CD4-positive, alpha-beta T cell treated with Interleukin-6 at 100 ng/mL for 8 hours (primary cell): Measurements from ENCODE around the gene NUDT5.
A peak's percentile ranks its signal among the peaks of the same experiment; 100 is the strongest.
"Not testable (repeated sequence)": the region's sequence is repeated elsewhere in the genome, so short reads cannot be mapped to it uniquely, and the experiment has no call there.

Experiments used
- DNase-seq: peaks from one replicate; pipeline ENCODE4 v3.0.0-alpha.2; 2020; ENCODE audit warnings: mixed read lengths, low spot score

Gene NUDT5

DNA sequence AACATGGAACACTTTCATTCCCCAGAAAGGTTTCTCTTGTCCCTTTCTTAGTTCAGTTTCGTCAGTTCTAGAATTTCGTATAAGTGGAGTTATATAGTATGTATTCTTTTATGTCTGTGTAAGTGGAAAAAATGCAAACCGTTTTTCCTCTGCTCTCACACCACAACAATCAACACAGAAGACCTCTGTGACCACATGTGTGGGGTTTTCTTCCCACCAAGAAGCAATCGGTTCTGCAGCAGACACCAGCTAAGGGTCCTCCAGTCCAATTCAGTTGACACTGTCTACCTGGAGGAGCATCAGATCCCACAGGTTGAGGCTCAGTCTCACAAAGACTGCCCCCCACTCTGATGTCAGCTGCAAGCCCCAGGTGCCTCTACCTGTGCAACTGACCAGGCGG lies 6.5 kb upstream of the NUDT5 start:
- DNase-seq, result no peak

DNA sequence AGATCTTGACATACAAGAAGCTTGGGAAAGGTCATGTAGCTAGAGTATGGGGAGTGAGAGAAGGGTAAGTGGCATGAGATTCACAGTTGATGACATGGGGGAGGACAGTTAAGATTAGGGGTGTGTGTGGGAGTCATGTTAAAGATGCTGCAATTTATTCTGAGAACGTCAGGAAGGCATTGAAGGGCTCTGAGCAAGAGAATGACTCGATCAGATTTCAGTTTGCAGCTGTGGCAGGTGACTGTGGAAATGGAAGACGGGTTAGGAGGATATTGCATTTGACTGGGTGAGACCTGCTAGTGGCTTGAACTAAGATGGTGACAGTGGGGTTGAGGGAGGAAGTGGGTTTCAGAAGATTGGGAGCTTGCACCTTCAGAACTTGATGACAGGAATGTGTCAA lies 5.9 kb upstream of the NUDT5 start:
- DNase-seq, result no peak

DNA sequence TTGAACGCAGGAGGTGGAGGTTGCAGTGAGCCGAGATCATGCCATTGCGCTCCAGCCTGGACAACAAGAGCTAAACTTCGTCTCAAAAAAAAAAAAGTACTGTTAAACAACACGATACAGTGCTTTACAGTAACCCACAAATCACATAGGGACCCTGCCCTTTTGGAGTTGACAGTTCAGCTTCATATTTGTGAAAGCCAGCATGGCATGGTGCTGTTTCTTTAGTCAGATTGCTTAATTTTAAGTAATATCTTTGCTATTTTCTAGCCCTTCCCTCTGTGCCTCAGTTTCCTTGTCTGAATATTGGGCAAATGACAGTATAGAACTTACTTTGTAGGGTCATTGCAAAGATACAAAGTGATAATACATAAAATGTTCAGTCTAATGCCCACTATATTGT lies 5.2 kb upstream of the NUDT5 start:
- no peak for DNase-seq

DNA sequence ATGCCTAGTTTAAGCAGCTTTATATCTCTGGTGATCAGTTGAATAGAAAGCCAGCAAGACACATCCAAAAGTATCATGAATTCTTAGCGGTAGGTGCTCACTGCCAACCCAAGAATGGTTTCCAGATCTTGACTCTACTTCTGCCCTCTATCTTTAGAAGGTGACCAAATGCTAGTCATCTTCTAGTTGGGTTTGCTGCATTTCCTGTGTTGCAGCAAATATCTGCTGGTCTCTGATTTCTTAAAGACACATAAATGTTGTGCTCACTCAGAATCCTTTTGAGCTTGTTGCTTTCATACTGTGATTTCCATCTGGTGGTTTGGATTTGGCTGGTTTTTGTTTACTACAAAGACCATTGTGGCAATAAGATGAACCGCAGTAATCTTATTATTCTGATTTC lies 2.5 kb upstream of the NUDT5 start:
- no peak for DNase-seq

DNA sequence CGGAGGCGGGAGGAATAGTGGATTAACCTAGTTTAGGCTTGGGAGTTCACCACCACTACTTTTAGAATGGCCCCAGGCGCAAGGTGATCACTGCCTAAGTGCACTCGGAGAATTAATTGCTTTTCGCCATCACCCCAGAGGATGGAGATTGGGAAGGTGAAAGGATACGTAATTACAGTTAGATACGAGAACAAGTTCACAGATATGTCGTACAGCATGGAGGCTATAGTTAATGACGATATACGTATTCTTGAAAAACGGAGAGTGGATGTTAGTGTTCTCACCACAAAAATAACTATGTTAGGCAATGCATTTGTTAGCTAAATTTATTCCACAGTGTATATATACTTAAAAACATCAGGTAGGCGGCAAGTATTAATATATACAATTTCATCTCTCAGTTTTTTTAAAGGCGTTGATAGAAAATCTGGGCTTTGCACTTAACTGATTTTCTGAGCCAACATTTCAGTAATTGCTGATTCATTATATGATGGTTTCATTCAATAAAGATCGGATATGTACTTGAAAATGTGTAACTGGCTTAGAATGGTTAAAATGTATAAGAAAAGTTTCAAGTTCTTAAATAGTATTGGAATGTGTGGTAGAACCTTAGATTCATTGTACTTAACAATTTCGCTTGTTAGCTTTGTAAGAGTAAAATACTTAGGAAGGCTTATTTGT lies 980 bp upstream of the NUDT5 start:
- DNase-seq, result no peak

DNA sequence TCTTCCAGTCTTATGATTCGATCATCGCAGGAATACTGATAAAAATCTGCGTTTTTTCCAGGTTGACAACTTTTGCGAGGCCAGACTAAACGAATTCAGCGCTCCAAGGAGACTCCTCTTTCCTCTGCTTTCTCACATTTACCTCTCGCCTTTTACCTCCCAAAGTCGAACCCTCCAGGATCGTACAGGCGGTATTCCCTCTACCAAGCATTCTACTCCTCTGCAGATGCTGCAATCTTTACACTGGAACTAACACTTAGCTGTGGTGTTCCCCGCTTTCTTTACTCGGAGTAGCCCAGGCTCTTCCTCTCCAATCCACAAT lies 449 bp downstream of the NUDT5 start:
- no peak for DNase-seq

DNA sequence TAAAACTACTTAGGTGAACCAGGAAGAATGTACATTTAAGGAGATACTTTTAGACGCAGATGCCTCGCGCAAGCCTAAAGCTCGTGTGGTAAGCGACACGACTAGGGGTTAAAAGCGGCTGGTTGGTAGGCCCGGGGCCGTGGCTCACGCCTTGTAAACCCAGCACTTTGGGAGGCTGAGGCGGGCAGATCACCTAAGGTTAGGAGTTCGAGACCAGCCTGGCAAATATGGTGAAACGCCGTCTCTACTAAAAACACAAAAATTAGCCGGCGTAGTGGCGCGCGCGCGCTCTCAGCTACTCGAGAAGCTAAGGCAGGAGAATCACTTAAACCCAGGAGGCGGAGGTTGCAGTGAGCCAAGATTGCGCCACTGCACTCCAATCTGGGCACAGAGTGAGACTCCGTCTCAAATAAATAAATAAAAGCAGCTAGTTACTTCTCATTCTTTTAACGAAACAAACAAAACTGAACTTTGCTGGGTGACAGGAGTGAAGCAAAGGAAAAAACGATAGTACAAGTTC lies 879 bp downstream of the NUDT5 start:
- peak; percentile 10 for DNase-seq

DNA sequence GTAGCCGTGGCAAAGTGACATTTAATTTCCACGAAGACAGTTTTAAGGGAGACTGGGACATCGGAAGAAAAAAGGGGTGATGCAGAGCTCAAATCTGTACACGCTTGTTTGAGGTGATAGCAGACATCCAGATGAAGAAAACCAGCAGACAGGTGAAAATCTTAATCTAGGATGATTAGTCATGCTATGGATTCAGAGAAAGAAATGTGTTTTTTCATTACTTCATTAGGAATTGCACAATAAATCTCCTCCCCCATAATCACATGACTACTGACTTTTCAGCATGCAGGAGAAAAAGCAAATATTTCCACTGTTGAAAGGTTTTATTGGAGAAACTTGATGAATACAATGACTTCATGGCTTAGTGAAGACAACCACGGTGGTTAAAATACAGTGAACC lies 2.5 kb downstream of the NUDT5 start:
- no peak for DNase-seq

DNA sequence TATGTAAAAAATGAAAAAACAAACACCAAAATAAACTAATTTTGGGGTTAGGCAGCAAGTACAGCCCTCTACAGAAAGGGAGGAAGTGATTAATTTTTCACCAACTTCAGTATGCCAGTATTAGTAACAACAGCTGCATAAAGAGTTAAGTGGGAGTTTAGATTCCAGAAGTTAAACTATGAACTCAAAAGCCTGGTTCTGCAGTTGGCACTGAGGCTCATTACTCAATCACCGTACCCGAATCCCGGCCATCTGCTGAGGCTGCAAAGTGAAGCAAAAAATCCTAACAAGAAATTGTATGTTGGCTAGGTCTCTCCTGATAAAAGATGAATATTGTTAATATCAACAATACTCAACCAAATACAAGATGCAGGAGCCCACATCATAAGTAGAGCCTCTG lies 4.0 kb downstream of the NUDT5 start:
- DNase-seq, result no peak

DNA sequence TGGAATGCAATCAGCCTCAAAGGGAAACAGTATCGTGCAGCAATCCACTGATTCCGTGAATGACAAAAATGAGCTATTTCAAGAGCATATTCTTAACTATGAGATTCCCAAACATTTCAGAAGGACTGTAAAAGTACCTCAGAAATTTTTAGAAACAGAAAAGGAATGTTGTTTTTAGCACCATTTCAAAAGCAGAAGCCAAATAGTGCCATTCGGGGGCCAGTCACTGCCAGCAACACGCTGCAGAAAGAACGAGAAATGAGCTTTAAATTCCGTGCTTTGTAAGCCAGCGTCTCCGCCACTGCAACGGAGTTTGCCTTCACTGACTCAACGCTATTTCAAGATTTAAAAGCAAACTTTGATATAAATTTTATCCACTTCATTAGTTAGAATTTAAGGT lies 6.3 kb downstream of the NUDT5 start:
- no peak for DNase-seq

DNA sequence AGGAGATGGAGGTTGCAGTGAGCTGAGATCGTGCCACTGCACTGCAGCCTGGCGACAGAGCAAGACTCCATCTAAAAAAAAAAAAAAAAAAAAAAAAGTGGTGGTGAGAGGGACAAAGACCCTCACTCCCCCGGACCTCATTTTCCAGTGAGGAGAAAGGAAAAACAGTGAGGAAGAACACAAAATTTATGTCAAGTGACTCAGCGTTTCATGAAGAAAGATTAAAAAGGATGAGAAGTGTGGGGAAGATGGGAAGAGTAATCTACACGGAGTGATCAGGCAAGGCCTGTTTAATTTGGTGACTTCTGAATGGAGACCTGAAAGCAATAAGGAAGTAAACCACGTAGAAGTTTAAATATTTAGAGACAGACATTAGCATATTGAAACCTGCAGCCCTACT lies 7.0 kb downstream of the NUDT5 start:
- no peak for DNase-seq

DNA sequence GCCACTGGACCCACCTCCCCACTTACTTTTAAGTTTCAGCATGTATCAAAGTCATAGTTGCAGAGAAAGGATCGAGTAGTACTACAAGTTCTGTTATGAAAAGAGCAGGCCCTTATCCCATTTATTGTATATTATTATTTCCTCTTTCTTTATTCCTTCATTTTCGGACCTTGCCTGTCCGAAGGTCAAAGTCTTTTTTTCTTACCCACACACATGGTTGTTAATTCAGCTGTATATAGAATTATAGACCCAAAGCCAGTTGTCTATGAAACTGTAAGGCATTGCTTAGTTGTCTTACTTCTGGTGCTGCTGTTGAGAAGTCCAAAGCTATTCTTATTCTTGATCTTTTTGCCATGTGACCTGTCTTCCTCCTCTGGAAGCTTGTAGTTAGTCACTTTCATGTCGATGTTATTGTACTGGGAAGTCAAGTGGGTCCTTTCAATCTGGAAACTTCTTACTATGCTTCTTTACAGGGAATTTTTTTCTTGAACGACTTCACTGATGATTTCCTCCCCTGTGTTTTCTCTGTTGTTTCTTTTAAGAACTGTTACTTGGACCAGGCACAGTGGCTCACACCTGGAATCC lies 8.3 kb downstream of the NUDT5 start:
- no peak for DNase-seq

DNA sequence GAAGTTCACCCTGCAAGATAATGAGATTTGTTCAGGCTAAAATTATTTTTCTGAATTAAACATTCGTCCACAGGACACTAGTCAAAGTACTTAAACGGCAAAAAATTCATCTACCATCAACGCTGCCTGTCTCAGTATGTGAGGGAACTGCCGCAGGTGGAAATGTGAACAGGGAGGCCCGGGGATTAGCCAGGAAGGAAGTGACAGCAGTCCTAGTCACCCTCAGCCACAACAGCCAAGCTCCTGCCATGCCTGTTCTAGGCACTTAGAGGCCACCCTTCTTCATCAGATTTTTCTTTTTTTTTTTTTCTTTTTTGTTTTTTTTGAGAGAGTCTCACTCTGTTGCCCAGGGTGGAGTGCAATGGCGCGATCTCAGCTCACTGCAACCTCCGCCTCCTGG lies 9.4 kb downstream of the NUDT5 start:
- peak; percentile 12 for DNase-seq

DNA sequence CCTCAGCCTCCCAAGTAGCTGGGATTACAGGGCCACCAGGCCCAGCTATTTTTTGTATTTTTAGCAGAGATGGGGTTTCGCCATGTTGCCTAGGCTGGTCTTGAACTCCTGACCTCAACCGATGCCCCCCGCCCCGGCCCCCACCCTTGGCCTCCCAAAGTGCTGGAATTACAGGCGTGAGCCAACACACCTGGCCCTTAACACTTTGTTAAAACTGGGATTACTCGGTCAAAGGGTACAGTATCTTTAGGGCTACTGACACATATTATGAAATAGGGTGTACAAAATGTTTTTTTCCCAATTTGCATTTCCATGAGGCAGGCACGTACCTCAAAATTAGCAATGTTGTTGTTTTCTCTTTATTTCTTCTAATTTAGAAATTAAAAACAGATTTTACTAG lies 11.5 kb downstream of the NUDT5 start:
- DNase-seq, result no peak

DNA sequence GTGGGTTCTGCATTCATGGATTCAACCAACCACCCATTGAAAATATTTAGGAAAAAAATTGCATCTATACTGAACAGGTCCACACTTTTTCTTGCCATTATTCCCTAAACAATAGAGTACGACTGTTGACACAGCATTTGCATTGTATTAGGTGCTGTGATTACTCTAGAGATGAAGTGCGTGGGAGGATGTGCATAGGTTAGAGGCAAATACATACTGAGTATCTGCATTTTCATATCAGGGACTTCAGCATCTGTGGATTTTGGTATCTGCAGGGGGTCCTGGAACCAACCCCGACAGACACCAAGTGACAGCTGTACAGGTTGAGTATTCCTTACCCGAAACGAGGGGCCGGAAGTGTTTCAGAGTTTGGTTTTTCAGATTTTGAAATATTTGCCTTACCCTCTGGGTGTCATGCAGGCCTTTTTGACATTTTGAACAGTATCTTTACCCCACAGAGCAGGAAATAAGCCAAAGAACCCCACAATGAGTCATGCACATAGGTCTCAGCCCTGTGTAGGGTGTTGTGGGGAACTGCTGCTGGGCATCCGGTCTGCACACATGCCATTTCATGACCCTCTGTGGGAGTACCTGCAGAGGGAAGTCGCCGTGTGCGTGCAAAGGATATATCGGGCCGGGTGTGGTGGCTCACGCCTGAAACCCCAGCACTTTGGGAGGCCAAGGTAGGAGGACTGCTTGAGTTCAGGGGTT lies 14.5 kb downstream of the NUDT5 start:
- DNase-seq, result peak; percentile 85

DNA sequence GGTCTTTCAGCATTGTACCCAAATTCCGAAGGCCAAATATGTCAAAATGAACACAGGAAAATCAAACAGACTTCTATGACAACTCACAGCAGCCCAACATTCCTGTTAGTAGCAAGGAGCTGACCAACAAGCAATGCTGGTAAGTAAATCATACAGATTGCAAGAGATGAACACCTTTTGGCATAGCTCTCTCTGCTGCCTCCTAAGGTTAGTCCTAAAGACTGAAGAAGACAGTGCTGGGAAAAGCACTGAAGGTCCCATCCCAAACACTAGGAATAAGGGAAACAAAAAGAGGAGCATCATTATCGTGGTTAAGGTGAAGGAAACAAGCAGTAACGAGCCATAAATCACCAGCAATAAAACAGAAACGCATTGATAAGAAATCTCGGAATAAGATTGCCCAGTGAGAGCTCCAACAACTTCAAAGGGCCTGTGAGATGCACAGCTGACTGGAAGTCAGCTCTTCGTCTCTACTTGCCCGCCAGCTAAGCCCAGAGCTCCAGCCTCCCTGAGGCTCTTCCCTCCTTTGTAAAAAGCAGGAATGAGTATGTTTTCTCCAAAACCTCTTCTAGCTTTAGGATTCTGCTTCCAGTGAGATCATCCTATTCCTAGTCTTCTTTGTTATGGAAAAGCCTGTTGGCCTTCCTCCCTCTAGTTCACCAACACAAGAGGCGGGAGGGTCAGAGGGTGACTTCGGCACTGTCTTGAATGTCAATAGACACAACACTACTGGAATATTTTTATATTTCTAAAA lies 15.3 kb downstream of the NUDT5 start:
- DNase-seq, result no peak

DNA sequence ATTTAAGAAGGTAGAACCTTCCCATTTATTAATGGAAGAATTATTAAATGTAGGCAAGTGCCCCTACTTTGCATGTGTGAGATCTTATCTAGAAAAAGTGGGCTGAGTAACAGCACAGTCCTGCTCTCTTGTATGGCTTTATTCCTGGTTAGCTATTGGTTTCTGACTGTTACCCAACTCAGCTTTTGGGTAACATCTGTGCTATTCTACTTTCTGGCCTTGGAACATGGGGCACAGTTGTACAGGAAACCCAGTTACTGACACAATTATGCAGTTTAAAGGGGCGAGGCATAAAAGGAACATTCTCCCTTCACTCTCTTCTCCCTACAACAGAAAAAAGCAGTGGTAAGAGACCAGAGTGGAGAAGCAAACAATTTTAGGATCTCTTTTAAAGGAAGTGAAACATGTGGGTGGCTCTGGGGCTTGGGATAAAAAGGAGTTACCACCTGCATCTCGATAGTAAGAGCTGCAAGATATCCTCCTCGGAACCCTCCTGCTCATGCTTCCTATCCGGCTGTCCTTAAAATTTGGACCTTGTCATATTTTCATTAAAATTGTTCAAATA lies 16.0 kb downstream of the NUDT5 start:
- no peak for DNase-seq

DNA sequence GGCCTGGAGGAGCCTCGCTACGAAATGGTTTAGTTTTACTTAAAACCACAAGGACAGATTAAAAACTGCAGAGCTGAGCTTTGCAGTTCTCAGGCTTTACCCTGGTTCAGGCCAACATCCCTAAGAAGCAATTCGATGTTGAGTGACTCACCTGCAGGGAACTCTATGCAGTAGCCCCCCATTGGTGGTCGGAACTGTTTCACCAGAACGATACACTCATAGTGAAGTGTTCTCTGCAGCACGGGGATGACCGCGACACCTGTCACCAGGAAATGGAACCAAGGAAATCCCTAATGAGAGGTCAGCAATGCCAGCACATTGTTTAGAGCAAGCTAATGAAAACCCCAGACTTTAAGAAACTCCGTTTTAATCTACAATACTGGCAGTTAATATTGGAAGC lies 18.0 kb downstream of the NUDT5 start:
- DNase-seq, result no peak

DNA sequence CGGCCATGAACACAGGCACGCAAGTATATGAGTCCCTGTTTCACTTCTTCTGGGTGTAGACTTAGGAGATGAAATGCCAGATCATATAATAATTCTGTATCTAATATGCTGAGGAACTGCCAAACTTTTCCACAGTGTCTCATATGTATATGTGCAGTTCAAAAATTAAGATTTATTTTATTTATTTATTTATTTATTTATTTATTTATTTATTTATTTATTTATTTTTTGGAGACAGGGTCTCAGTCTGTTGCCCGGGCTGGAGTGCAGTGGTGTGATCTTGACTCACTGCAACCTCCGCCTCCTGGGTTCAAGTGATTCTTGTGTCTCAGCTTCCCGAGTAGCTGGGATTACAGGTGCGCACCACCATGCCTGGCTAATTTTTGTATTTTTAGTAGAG lies 24.2 kb downstream of the NUDT5 start:
- not testable (repeated sequence) for DNase-seq

DNA sequence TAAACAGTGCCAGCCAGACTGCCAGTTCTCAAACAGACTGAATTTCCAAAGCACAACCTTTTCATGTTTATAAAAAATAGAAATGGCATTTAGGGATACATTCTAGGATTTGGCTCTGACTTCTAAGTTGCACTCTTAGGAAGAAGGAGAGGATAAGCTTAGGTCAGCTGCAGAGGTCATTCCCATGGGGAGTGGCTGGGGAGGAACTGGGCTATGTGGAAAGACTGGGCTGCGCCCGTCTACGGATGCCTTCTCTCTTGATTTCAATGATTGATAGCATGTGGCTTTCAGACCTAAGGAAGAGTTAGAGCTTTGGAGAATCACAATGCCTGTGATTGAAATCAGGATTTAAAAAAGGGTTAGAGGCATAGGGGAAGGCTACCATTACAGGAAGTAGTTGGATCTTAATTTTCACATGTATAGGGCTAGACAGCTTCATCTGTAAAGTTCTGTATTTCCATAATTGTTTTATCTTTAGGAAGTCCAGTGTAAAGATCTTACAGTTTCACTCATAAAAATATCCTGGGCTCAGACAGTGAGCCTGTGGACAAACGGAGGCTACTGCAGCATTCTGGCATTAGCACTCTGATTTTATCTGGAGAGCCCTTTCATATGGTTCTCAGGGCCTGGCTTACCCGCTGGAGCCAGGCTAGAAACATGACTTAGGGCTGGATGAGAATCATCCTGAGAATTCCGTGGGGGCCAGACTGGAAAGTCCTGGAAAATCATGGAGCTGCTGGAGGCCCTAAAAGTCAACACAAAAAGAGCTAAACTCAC lies 29.5 kb downstream of the NUDT5 start:
- no peak for DNase-seq

DNA sequence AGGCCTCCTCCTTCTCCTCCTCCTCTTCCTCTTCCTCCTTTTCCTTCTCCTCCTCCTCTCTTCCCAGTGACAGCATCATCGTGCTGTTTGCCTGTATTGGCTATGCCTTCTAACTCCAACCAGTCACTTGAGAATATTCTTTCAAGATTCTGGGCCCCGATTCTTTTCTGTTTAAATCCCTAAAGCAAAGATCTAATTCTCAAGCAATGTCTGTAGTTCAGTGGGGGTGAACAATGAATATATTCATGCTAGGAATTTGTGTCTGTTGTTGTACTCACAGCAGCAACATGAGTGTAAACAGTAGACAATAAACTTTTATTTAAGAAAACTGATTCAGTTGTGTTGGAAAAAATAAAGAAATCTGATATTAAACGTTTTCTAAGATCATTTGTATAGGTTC lies 30.7 kb downstream of the NUDT5 start:
- DNase-seq, result no peak

DNA sequence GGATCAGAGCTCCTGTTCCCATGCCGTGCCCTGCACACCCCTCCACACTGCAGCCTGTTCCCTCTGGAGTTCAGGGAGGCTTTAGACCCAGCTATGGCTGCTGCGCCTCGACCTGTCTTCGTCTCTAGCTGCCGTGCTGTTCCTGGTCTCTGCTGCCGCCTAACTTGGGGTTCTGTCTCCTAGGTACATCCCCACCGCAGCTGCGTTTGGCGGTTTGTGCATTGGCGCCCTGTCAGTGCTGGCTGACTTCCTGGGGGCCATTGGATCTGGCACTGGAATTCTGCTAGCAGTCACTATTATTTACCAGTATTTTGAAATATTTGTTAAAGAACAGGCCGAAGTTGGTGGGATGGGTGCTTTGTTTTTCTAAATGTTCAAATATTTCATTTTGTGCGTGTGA lies 31.6 kb downstream of the NUDT5 start:
- DNase-seq, result no peak
